SK-N-SH (cell line): Measurements from ENCODE around the gene ANKMY1. TPM values are rescaled to one million over a fixed set of nuclear protein-coding genes. Genes with fewer than 3 reads are reported as not detected.

Source experiments
- CTCF ChIA-PET: fragments of 300-600, 350-600 bp; formaldehyde crosslinking; extraction: SDS; loops from one replicate; lab custom pipeline; 2021; lab: Yijun Ruan, JAX
- POLR2A ChIA-PET: fragments of 350-600 bp; sonication (Branson Sonifier 250); formaldehyde crosslinking; extraction: SDS; loops from one replicate; lab custom pipeline; 2020; ENCODE audit warnings: antibody characterized with exemption, inconsistent platforms; lab: Yijun Ruan, JAX
- DNase-seq: peaks from one replicate; pipeline ENCODE4 v3.0.0; 2012
- H2AFZ ChIP-seq: fragments of 200-600 bp; sonication (generic); 2 replicates; pipeline ENCODE4 v1.8.1; 2016; ENCODE audit warnings: antibody characterized with exemption, mild to moderate bottlenecking, low read depth
- H3F3A ChIP-seq: fragments of 200-600 bp; sonication (generic); replicated peaks from 2 replicates; pipeline ENCODE3; 2016; ENCODE audit warnings: antibody characterized with exemption, mild to moderate bottlenecking; ENCODE audit not compliant: insufficient read depth
- H3K27ac ChIP-seq, 2 experiments: fragments of 200-500 bp in 1 of 2; fragments of 200-600 bp in 1 of 2; sonication (Bioruptor generic) in 1 of 2; sonication (generic), shearing (Covaris generic) in 1 of 2; 2 replicates each; pipeline versions ENCODE4 v1.5.1 to v1.6.1; 2014 to 2016; ENCODE audit warnings: low read depth in 2 of 2, inconsistent platforms in 1 of 2, low read length in 1 of 2, mild to moderate bottlenecking in 1 of 2, mixed read lengths in 1 of 2
- H3K27me3 ChIP-seq: fragments of 200-600 bp; sonication (generic), shearing (Covaris generic); 2 replicates; pipeline ENCODE4 v1.6.1; 2016; ENCODE audit warnings: mixed run types; ENCODE audit not compliant: insufficient read depth
- H3K36me3 ChIP-seq, 2 experiments: fragments of 200-500 bp in 1 of 2; fragments of 200-600 bp in 1 of 2; sonication (Bioruptor generic) in 1 of 2; sonication (generic) in 1 of 2; replicated peaks in 1 of 2; 2 replicates each; pipeline versions ENCODE3 to v1.5.1; 2014 to 2016; ENCODE audit warnings: low read length in 1 of 2, mild to moderate bottlenecking in 1 of 2; ENCODE audit not compliant: insufficient read depth in 2 of 2, control insufficient read depth in 1 of 2
- H3K4me1 ChIP-seq, 2 experiments: fragments of 200-500 bp in 1 of 2; fragments of 200-600 bp in 1 of 2; sonication (Bioruptor generic) in 1 of 2; sonication (generic), shearing (Covaris generic) in 1 of 2; 2 replicates each; pipeline versions ENCODE4 v1.5.1 to v1.6.1; 2014 to 2016; ENCODE audit warnings: low read depth in 1 of 2, low read length in 1 of 2, mixed run types in 1 of 2; ENCODE audit not compliant: insufficient read depth in 2 of 2, control insufficient read depth in 1 of 2
- H3K4me2 ChIP-seq: fragments of 200-600 bp; sonication (generic), shearing (Covaris generic); 2 replicates; pipeline ENCODE4 v1.6.1; 2017; ENCODE audit warnings: mixed run types
- H3K4me3 ChIP-seq, 2 experiments: fragments of 200-500 bp in 1 of 2; fragments of 200-600 bp in 1 of 2; sonication (Bioruptor generic) in 1 of 2; sonication (generic), shearing (Covaris generic) in 1 of 2; 2 replicates each; pipeline versions ENCODE4 v1.5.1 to v1.8.1; 2014 to 2016; ENCODE audit warnings: low read depth in 2 of 2, inconsistent platforms in 1 of 2, low read length in 1 of 2, mild to moderate bottlenecking in 1 of 2, mixed read lengths in 1 of 2, moderate library complexity in 1 of 2
- H3K79me2 ChIP-seq: fragments of 200-600 bp; sonication (generic); 2 replicates; pipeline ENCODE4 v1.8.1; 2017; ENCODE audit warnings: mild to moderate bottlenecking; ENCODE audit not compliant: insufficient read depth
- H3K9ac ChIP-seq: fragments of 200-600 bp; sonication (generic); 2 replicates; pipeline ENCODE4 v1.6.1; 2017; ENCODE audit warnings: mixed run types
- H3K9me2 ChIP-seq: fragments of 200-600 bp; sonication (generic); 2 replicates; pipeline ENCODE4 v1.6.1; 2017; ENCODE audit warnings: mixed run types
- H3K9me3 ChIP-seq: fragments of 200-600 bp; sonication (generic); 2 replicates; pipeline ENCODE4 v1.6.1; 2017; ENCODE audit warnings: mixed run types, mild to moderate bottlenecking, moderate library complexity
- H4K20me1 ChIP-seq: fragments of 200-600 bp; sonication (generic); 2 replicates; pipeline ENCODE4 v1.6.1; 2017; ENCODE audit warnings: mild to moderate bottlenecking, mixed run types; ENCODE audit not compliant: insufficient read depth
- CHD2 ChIP-seq: fragments of 150-350 bp; IDR thresholded peaks from 2 replicates; pipeline ENCODE4 v1.6.1; 2018; ENCODE audit warnings: low read length; ENCODE audit not compliant: partially characterized antibody
- CTCF ChIP-seq: fragments of 200-600 bp; sonication (generic); IDR thresholded peaks from 2 replicates; pipeline ENCODE4 v1.6.1; 2017; ENCODE audit warnings: antibody characterized with exemption, mild to moderate bottlenecking, moderate library complexity
- EP300 ChIP-seq, 2 experiments: IDR thresholded peaks; 2 replicates each; pipeline versions ENCODE4 v1.4.0 to v1.6.1; 2012; ENCODE audit warnings: borderline replicate concordance in 1 of 2, low read depth in 1 of 2, low read length in 1 of 2
- EZH2phosphoT487 ChIP-seq: fragments of 200-600 bp; sonication (generic); IDR thresholded peaks from 2 replicates; pipeline ENCODE4 v1.6.1; 2017; ENCODE audit warnings: low read depth, mixed run types, mild to moderate bottlenecking, antibody characterized with exemption, moderate library complexity, borderline replicate concordance
- FOXM1 ChIP-seq: IDR thresholded peaks from 2 replicates; pipeline ENCODE4 v1.4.0; 2012; ENCODE audit warnings: low read depth, mild to moderate bottlenecking
- NFIC ChIP-seq: IDR thresholded peaks from 2 replicates; pipeline ENCODE4 v1.4.0; 2012; ENCODE audit warnings: borderline replicate concordance
- RCOR1 ChIP-seq: fragments of 150-350 bp; IDR thresholded peaks from 2 replicates; pipeline ENCODE4 v1.6.1; 2017; ENCODE audit warnings: antibody characterized with exemption, low read length
- REST ChIP-seq: IDR thresholded peaks from 2 replicates; pipeline ENCODE4 v1.6.1; 2012; ENCODE audit warnings: mild to moderate bottlenecking, low read depth, low read length, moderate library complexity
- RFX5 ChIP-seq: IDR thresholded peaks from 2 replicates; pipeline ENCODE4 v1.6.1; 2012; ENCODE audit warnings: mild to moderate bottlenecking, improper control_type of control experiment, low read length
- RXRA ChIP-seq: IDR thresholded peaks from 2 replicates; pipeline ENCODE4 v1.4.0; 2012; ENCODE audit warnings: low read depth, mild to moderate bottlenecking, borderline replicate concordance
- SIN3A ChIP-seq: IDR thresholded peaks from 2 replicates; pipeline ENCODE4 v1.6.1; 2012; ENCODE audit warnings: low read depth, mild to moderate bottlenecking, low read length, moderate library complexity, borderline replicate concordance
- TAF1 ChIP-seq: IDR thresholded peaks from 2 replicates; pipeline ENCODE4 v1.6.1; 2012; ENCODE audit warnings: low read depth, mild to moderate bottlenecking, low read length, moderate library complexity, borderline replicate concordance
- TEAD4 ChIP-seq: IDR thresholded peaks from 2 replicates; pipeline ENCODE4 v1.4.0; 2012; ENCODE audit warnings: mild to moderate bottlenecking, borderline replicate concordance; ENCODE audit not compliant: insufficient read depth
- USF1 ChIP-seq: IDR thresholded peaks from 2 replicates; pipeline ENCODE4 v1.4.0; 2012; ENCODE audit warnings: low read depth, borderline replicate concordance
- WGBS: methylation state at CpG from one replicate; pipeline ENCODE4 v1.1.6; 2017; ENCODE audit warnings: low lambda C conversion rate; 5-methylcytosine and 5-hydroxymethylcytosine counted together
- polyA plus RNA-seq, 3 experiments: library from polyadenylated mRNA; depleted of rRNA; stranded (reverse); fragments of >200 nt; gene quantifications; 2 replicates each; pipeline ENCODE4 v1.2.3, GENCODE V29; 2012
- TF ChIP-seq, protein P1 (sequence below): IDR thresholded peaks from 2 replicates; pipeline ENCODE4; 2012

Gene ANKMY1
- polyA plus RNA-seq, 1 of the 3 experiments (the other 2 are of a cell fraction) = 12.1 TPM

GRCh38 chr2:240598311-240598911, 40.6 kb upstream of the ANKMY1 start:
- TF ChIP-seq SIN3A (no peak), REST (no peak), EP300 (IDR thresholded peaks at IDR 0.05; ENCODE audit: borderline replicate concordance in 1 of 2, low read depth in 1 of 2, low read length in 1 of 2) (no peak), FOXM1 (no peak), RCOR1 (no peak), CTCF (no peak), USF1 (no peak), TAF1 (no peak), TEAD4 (no peak), RFX5 (no peak), CHD2 (no peak), RXRA (no peak), NFIC (no peak), EZH2phosphoT487 (no peak)
- TF ChIP-seq, protein P1, sequence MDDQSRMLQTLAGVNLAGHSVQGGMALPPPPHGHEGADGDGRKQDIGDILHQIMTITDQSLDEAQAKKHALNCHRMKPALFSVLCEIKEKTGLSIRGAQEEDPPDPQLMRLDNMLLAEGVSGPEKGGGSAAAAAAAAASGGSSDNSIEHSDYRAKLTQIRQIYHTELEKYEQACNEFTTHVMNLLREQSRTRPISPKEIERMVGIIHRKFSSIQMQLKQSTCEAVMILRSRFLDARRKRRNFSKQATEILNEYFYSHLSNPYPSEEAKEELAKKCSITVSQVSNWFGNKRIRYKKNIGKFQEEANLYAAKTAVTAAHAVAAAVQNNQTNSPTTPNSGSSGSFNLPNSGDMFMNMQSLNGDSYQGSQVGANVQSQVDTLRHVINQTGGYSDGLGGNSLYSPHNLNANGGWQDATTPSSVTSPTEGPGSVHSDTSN = no peak
- Histone ChIP-seq H3K4me3 (no peak overlapping the region), H3K4me1 (peaks cover 0 to 3% of the 10 kb centered on the region in 2 experiments; a peak in 1 of 4 replicates), H3K9ac (no peak overlapping the region), H4K20me1 (0 out of 2 replicates have a peak, but pooled peaks cover 2% of the 10 kb centered on the region), H3K79me2 (peaks cover 3% of the 10 kb centered on the region; the same call in 1 of the 2 replicates), H2AFZ (no peak overlapping the region), H3K36me3 (peaks cover 0 to 26% of the 10 kb centered on the region in 2 experiments), H3K27me3 (no peaks in the 10 kb centered on the region), H3K4me2 (no peak overlapping the region), H3K9me3 (no peaks in the 10 kb centered on the region), H3F3A (no peaks in the 10 kb centered on the region), H3K27ac (no peak overlapping the region), H3K9me2 (no peaks in the 10 kb centered on the region)
- no CpG with 5 or more reads among the region's 17 CpGs for WGBS
- no peak for DNase-seq
- ChIA-PET CTCF (no interaction called here), POLR2A (interaction anchor here (1.9 kb wide), 1 partner anchor 12 kb away, joined by 5 read pairs; the partner anchor contains the start of gene CAPN10)
